ENCODE measurements around the gene DYNC1I2.

DNA sequence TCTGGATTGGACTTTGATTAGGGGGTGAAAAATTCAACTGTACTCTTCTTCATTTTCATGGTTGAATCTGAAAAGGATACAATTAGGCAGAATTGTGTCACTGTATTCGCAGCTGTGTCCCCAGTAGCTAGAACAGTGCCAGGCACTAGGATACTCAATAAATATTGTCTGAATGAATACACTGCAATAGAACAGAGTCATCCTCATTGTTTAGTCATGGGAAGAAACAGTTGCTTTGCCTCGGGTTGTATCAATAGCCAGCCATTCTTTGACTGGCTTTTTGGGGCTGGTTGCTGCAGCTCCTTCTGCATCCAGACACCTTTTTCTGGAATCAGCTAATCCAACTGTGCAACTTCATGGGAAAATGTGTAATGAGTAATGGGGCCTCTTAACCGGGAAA, 18.1 kb upstream of the DYNC1I2 start:
- TF ChIP-seq EZH2 (IDR thresholded peaks at IDR 0.05; ENCODE audit: borderline replicate concordance, low read depth, low read length, severe bottlenecking) (no peak), CTCF (IDR thresholded peaks at IDR 0.05; ENCODE audit: borderline replicate concordance, extremely low read depth, low read length, poor library complexity, severe bottlenecking) (no peak)

Data from DND-41 (cell line).